OCI-LY3 (cell line): ENCODE results near the gene NTNG2.

Experiments used
- H2AFZ ChIP-seq: fragments of 200-600, 300-600 bp; shearing (Covaris generic); 2 replicates; pipeline ENCODE4 v1.6.0; 2014; ENCODE audit warnings: antibody characterized with exemption, low read depth, low read length
- H3K27ac ChIP-seq: fragments of 200-600, 300-600 bp; sonication (generic); 2 replicates; pipeline ENCODE4 v1.5.1; 2014; ENCODE audit warnings: mild to moderate bottlenecking, low read length, moderate library complexity, mixed read lengths
- H3K27me3 ChIP-seq: fragments of 200-600, 300-600 bp; sonication (generic); 2 replicates; pipeline ENCODE4 v1.6.1; 2014; ENCODE audit warnings: low read depth, low read length, mixed read lengths
- H3K36me3 ChIP-seq: fragments of 200-600, 300-600 bp; sonication (generic); replicated peaks from 2 replicates; pipeline ENCODE3; 2014; ENCODE audit warnings: low read depth, low read length, mixed read lengths
- H3K4me1 ChIP-seq: fragments of 300-600, 200-600 bp; sonication (generic); 2 replicates; pipeline ENCODE4 v1.6.1; 2014; ENCODE audit warnings: low read length, mixed read lengths
- H3K4me2 ChIP-seq: fragments of 200-600, 300-600 bp; sonication (generic); 2 replicates; pipeline ENCODE4 v1.6.1; 2014; ENCODE audit warnings: low read length, mixed read lengths
- H3K4me3 ChIP-seq: fragments of 300-600, 200-600 bp; sonication (generic); 2 replicates; pipeline ENCODE4 v1.5.1; 2014; ENCODE audit warnings: antibody characterized with exemption, mild to moderate bottlenecking, low read length, moderate library complexity
- H3K79me2 ChIP-seq: fragments of 300-600, 200-600 bp; shearing (Covaris generic); 2 replicates; pipeline ENCODE4 v1.6.1; 2014; ENCODE audit warnings: mild to moderate bottlenecking, low read length, mixed read lengths
- H3K9ac ChIP-seq: fragments of 300-600, 200-600 bp; shearing (Covaris generic); 2 replicates; pipeline ENCODE4 v1.6.0; 2014; ENCODE audit warnings: mild to moderate bottlenecking, low read length, moderate library complexity
- H3K9me3 ChIP-seq: fragments of 200-600, 300-600 bp; shearing (Covaris generic); 2 replicates; pipeline ENCODE4 v1.6.1; 2014; ENCODE audit warnings: low read length, mixed read lengths; ENCODE audit not compliant: insufficient read depth
- H4K20me1 ChIP-seq: fragments of 200-600, 300-600 bp; sonication (generic); 2 replicates; pipeline ENCODE4 v1.6.1; 2016; ENCODE audit warnings: low read length, mixed read lengths; ENCODE audit not compliant: insufficient read depth
- CTCF ChIP-seq: fragments of 200-600, 300-600 bp; sonication (generic); IDR thresholded peaks from 2 replicates; pipeline ENCODE4 v1.5.1; 2014; ENCODE audit warnings: antibody characterized with exemption, low read length, low read depth
- EZH2phosphoT487 ChIP-seq: fragments of 200-600 bp; shearing (Covaris generic); IDR thresholded peaks from 2 replicates; pipeline ENCODE4 v1.6.1; 2018; ENCODE audit warnings: antibody characterized with exemption, mixed run types, low read depth

The NTNG2 gene

GRCh38 chr9:132207839-132208615, 46.2 kb downstream of the NTNG2 start:
- Histone ChIP-seq H3K36me3 (no peaks in the 10 kb centered on the region), H3K27me3 (peaks cover 11% of the 10 kb centered on the region; the same call in 1 of the 2 replicates), H4K20me1 (no peaks in the 10 kb centered on the region), H3K9me3 (no peaks in the 10 kb centered on the region), H3K27ac (no peak overlapping the region), H3K9ac (no peak overlapping the region), H2AFZ (no peak overlapping the region), H3K4me2 (no peak overlapping the region), H3K4me1 (no peaks in the 10 kb centered on the region), H3K4me3 (no peak overlapping the region), H3K79me2 (no peaks in the 10 kb centered on the region)
- TF ChIP-seq EZH2phosphoT487 (no peak), CTCF (no peak)

GRCh38 chr9:132209228-132209627, 47.4 kb downstream of the NTNG2 start:
- H3K9ac ChIP-seq = no peak overlapping the region
- H3K27me3 ChIP-seq = peaks cover 6% of the 10 kb centered on the region; the same call in 1 of the 2 replicates
- H3K9me3 ChIP-seq = no peaks in the 10 kb centered on the region
- no peaks in the 10 kb centered on the region for H3K36me3 ChIP-seq
- no peak for TF ChIP-seq CTCF
- TF ChIP-seq EZH2phosphoT487 = no peak
- H4K20me1 ChIP-seq = no peaks in the 10 kb centered on the region
- no peaks in the 10 kb centered on the region for H3K4me1 ChIP-seq
- no peak overlapping the region for H3K4me3 ChIP-seq
- no peak overlapping the region for H2AFZ ChIP-seq
- no peak overlapping the region for H3K27ac ChIP-seq
- no peaks in the 10 kb centered on the region for H3K79me2 ChIP-seq
- H3K4me2 ChIP-seq = no peak overlapping the region

GRCh38 chr9:132210472-132211145, 48.8 kb downstream of the NTNG2 start:
- Histone ChIP-seq H4K20me1 (no peaks in the 10 kb centered on the region), H3K4me3 (no peak overlapping the region)
- no peak for TF ChIP-seq CTCF

GRCh38 chr9:132211570-132211969, 49.7 kb downstream of the NTNG2 start:
- Histone ChIP-seq H3K9ac (no peak overlapping the region), H3K4me3 (no peak overlapping the region), H2AFZ (no peak overlapping the region), H3K27ac (no peak overlapping the region), H3K9me3 (no peaks in the 10 kb centered on the region), H3K79me2 (no peaks in the 10 kb centered on the region), H3K4me1 (no peaks in the 10 kb centered on the region), H4K20me1 (no peaks in the 10 kb centered on the region), H3K36me3 (no peaks in the 10 kb centered on the region), H3K4me2 (no peak overlapping the region), H3K27me3 (0 out of 2 replicates have a peak, but pooled peaks cover 3% of the 10 kb centered on the region)
- no peak for TF ChIP-seq CTCF
- no peak for TF ChIP-seq EZH2phosphoT487

More at GRCh38 chr9:132210472-132211145, 48.8 kb downstream of the NTNG2 start:
- Histone ChIP-seq H3K27ac (no peak overlapping the region), H3K36me3 (no peaks in the 10 kb centered on the region), H3K9ac (no peak overlapping the region), H3K4me1 (no peaks in the 10 kb centered on the region), H3K9me3 (no peaks in the 10 kb centered on the region), H2AFZ (no peak overlapping the region), H3K79me2 (no peaks in the 10 kb centered on the region), H3K27me3 (0 out of 2 replicates have a peak, but pooled peaks cover 3% of the 10 kb centered on the region), H3K4me2 (no peak overlapping the region)
